CD4-positive, alpha-beta T cell treated with Interferon alpha-2 for 1 hour (primary cell): ENCODE data around the gene GPR107.

Source experiments
- DNase-seq, 2 donors: peaks; one replicate each; pipeline ENCODE4 v3.0.0-alpha.2; 2020 to 2022

Gene GPR107

GRCh38 chr9:130112538-130113151, 58.9 kb downstream of the GPR107 start:
- DNase-seq: no peak

DNA sequence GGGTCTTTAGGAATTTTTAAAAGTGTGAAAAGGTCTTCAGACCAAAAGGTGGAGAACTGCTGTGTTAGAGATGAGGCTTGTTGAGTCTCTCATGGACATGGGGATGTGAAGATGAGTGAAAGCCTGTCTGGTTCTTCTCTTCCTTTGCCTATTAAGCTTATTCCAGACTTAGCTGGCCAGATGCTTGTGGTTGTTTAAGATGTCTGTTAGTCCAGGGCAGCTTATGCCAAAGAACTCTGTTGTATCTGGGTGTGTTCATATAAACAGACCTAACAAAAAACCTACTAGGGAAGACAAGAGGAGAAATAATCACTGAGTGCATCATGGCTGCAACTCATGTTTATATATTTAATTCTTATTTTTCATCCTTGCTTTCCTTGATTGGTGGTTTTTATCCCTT, 61.0 kb downstream of the GPR107 start:
- DNase-seq: no peak

DNA sequence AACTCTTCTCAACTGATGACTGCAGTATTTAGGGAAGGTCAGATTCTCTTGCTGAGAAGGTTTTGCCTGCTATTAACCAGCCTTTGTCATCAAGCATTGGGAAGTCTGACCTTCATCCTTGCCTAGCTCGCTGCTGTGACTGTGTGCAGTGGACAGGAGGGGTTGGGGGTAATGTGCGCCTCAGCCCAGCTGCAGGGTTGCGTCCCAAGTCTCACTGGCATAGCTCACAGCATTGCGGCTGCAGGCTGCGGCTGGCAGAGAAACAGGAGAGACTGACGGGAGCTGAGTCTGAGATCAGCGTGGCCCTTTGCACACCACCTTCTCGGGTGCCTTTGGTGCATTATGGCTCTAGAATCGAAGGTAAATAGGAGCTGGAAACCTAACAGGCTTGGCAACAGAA, 62.6 kb downstream of the GPR107 start:
- no peak for DNase-seq

DNA sequence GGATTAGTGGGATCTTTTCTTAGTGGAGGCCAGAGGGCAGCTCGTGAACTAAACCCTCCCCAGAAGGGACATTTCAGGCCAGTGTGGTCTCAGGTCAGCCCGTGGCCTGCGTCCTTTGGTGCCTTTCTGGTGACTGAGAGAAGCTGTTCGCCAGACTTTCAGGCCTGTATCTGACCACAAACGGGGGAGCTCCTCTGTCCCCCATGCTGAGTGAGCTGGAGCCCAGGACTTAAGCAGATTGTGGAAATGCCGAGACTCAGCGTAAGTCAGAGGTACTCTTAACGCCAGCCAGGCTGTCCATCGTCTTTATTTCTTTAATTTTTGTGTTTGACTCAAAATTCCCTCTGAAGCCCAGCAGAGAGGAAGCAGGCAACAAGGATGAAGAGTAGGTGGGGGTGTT, 63.7 kb downstream of the GPR107 start:
- DNase-seq: no peak

GRCh38 chr9:130117816-130118632, 64.3 kb downstream of the GPR107 start:
- DNase-seq: no peak

DNA sequence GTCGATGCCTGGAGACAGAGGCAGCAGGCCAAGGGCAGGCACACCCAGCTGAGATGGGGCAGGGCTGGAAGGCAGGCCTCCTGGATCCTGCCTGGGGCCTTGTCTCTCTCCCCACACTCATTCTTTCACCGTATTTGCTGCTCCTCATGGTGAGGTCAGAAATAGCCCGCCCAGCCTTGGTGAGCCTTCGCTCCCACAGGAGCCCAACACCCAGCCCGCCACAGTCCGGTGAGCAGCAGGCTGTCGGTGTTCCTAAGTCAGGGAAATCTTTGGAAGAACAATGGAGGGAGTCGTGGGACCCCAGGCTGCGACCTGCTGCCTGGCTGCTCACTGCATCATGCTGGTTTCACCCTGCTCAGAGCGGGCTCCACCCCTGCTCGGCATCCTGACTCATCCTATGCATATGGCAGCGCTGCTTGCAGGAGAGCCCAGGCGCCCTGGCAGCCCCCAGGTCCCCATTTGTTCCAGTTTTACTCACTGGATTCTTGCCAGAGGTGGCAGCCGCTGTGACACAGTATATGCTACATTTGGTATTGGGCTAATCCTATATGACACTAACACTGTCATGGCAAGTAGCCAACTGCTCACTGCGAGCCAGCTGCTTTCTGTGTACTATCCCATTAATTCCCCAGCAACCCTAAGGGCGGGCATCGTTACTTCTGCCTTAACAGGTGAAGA, 65.3 kb downstream of the GPR107 start:
- no peak for DNase-seq

GRCh38 chr9:130119519-130120298, 66.0 kb downstream of the GPR107 start:
- DNase-seq: no peak

GRCh38 chr9:130120299-130120587, 66.5 kb downstream of the GPR107 start:
- DNase-seq: no peak

GRCh38 chr9:130120832-130121231, 67.1 kb downstream of the GPR107 start:
- no peak for DNase-seq

GRCh38 chr9:130122456-130122855, 68.8 kb downstream of the GPR107 start:
- no peak for DNase-seq

- DNase-seq: no peak
These were observed 70.6 kb downstream of the GPR107 start for GRCh38 chr9:130124085-130124860.

DNA sequence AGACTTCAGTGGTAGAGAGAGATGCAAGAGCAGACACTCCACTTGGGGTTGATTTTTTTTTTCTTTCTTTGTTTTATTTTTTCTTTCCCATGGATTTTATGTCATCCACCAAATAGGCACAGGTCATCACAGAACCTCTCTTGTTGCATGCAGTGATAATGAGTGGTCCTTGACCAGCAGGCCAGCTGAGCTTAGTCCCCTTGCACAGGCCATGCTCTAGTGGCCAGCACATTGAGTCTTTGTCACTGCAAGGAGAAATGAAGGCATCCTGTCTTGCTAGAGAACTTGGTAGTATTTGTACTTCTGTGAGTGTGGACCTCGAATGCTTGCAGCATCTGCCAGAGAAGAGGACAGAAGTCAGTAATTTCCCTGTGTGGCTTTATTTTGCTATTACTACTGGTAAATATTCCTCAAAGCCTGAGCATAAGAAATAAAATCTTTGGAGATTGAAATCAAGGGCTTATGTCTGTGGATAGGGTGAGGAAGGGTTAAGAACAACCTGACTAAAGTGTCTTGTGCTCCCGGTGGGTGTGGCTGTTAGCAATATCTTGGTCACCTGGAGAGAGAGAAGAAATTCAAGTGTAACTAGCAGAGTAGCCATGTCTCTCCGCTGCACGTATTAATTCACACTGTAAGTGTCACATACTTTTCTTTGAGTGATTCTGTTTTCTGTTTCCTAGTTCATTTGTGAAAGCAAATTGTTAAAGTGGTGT, 73.2 kb downstream of the GPR107 start:
- DNase-seq: no peak

GRCh38 chr9:130128251-130128650, 74.5 kb downstream of the GPR107 start:
- peak; percentile 70 to 82 for DNase-seq

DNA sequence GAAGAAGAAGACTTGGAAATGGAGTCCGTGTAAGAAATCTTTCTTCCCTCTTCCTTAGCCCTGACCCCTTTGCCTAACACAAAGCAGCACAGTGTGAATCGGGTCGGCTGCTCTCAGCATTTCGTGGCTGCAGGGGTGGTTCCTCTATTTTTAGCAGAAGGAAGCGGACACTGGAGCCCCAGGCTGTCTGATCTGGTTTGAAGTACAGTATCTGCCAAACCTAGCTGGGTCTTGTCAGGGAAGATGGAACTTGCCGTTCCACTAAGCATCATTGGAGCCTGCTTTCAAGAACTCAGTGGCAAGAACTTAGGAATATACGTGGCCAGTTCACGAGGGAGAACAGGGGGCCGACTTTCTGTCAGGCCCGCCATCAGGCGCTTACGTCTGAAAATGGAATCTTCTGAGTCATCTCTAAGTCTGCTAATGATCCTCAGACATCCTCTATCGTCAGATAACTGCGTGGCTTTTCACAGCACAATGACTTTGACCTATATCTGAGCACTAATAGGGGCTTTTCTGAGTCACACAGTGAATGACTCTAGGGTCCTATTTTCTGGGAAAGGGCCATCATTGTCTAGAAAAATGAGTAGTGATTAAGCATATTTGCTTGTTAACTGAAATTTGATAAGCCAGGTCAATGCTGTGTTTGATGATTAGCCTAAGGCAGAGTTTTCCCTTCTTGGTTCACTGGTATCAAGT, 75.2 kb downstream of the GPR107 start:
- DNase-seq: peak; percentile 65 to 79

GRCh38 chr9:130129432-130130061, 75.8 kb downstream of the GPR107 start:
- DNase-seq: peak; percentile 10 to 23

GRCh38 chr9:130132746-130133145, 79.0 kb downstream of the GPR107 start:
- DNase-seq: no peak

- no peak for DNase-seq
These were observed 83.5 kb downstream of the GPR107 start for GRCh38 chr9:130137081-130137640.

DNA sequence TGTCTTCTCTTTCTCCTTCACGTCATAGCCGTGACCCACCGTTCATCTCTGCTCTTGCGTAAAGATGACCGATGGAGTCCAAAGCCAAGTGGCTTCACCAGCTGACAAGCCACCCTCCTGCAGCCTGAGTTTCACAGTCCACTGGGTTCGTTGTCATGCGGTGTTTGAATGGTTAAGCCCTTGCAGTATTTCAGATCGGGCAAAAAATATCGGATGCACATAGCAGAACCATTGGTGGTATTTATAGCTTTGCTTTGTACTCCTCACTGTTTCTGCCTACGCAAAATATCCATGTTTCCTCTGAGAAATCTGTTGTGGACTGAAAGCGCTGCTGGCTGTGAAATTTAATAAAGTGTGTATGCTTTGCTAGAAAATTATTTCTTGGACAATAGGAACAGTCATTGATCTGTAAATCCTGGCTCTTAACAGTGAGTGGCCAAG, 84.0 kb downstream of the GPR107 start:
- no peak for DNase-seq

DNA sequence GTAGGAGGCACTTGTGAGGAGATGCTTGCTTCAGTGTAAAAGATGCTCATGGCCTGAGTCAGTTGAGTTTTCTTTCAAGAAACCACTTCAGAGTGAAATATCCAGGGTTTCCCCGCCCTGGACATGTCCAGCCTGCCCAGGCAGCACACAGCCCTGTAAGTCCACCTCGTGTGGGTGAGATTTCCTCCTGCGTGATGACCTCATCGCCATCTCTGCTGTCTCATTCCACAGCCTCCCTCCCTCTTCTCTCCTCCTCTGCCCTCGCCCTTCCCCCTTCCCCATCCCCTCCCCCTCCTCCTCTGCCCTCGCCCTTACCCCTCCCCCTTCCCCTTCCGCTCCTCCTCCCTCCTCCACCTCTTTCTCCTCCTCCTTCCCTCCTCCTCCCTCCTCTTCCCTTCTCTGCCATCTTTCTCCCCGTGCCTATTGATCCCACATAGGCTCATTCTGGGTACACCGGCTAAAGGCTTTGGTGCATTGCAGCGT, 84.5 kb downstream of the GPR107 start:
- DNase-seq: peak in 1 of 2 donors; percentile 37

- DNase-seq: no peak
These were observed 85.1 kb downstream of the GPR107 start for GRCh38 chr9:130138791-130139190.
